ENCODE results near the gene DNAJC15.

- TF ChIP-seq POLR2AphosphoS5 (IDR thresholded peaks at IDR 0.05) (no peak), CTCF (IDR thresholded peaks at IDR 0.05) (no peak)
Measured at GRCh38 chr13:43003010-43003409, 20.4 kb upstream of the DNAJC15 start.
